ACHN (cell line): Measurements from ENCODE around the gene TCTN2.

ENCODE experiments used
- DNase-seq: peaks from one replicate; pipeline ENCODE4 v3.0.0-alpha.2; 2015
- in situ Hi-C: cut with HindIII; loops from 2 replicates; pipeline ENCODE4 v1.10.0; 2017; ENCODE audit warnings: low sequenced_read_pairs, low pct_ligation_motif_present, low pct_unique_long_range_greater_than_20kb

The TCTN2 gene

DNA sequence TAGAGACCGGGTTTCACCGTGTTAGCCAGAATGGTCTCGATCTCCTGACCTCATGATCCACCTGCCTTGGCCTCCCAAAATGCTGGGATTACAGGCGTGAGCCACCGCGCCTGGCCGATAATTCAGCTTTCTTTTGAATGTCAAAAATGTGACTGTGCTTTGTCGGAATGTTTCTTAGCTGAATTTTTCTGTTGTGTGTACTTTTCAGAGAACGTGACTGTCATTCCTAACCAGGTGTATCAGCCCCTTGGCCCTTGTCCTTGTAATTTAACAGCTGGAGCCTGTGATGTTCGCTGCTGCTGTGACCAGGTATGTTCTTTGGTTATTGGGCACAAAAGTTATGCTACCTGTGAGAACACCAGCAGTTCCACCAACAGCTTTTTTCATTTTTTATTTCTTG, 8.1 kb downstream of the TCTN2 start:
- in situ Hi-C loops, result no loop called here
- DNase-seq, result no peak

DNA sequence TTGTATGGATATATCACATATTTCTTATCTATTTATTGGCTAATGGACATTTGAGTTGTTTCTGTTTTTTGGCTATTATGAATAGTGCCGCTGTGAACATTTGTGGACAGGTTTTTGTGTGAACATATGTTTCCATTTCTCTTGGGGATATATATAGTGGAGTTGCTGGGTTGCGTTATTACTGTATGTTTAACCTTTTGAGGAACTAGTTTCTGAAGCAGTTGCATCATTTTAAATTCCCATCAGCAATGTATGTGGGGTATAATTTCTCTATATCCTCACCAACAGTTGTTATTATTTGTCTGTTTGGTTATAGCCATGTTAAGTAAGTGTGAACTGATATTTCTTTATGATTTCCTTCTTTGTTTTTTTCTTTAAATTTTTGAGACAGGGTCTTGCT, 10.7 kb downstream of the TCTN2 start:
- no peak for DNase-seq
- in situ Hi-C loops, result no loop called here

DNA sequence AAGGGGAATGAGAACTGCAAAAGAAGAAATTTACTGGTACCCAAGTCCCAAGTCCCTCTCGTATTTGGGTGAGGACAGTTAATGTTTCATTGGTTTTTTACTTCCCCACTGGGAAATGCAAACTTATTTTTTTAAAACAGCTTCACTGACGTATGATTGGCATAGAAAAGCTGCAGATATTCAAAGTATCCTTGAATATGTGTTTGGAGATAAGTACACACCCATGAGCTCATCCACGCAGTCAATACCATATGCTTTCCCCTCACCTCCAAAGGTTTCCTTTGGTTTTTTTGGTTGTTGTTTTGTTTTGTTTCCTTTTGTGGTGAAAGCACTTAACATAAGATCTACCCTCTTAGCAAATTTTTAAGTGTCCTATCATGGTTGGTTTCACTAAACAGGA, 13.1 kb downstream of the TCTN2 start:
- DNase-seq, result no peak

DNA sequence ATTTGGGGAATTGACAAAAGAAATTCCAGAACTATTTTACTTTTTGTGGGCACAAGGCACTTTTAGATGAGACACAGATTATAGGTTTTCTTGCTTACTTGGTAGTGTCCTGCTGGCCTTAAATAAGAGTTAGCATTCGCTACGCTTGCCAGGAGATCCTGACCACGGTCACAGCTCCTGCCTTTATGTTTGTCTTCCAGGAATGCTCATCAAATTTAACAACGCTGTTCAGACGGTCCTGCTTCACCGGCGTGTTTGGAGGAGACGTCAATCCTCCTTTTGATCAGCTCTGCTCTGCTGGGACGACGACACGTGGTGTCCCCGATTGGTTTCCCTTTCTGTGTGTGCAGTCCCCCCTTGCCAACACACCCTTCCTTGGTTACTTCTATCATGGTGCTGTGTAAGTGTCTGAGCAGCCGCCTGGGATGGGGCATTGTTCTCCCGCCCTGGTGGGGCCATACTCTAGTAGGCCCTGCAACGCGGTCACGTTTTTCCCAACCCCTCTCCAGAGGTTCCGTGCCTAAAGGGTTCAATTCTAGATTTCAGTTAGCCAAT, 15.8 kb downstream of the TCTN2 start:
- in situ Hi-C loops, result no loop called here
- no peak for DNase-seq

More for the DNA sequence above, 13.1 kb downstream of the TCTN2 start:
- in situ Hi-C loops, result no loop called here

DNA sequence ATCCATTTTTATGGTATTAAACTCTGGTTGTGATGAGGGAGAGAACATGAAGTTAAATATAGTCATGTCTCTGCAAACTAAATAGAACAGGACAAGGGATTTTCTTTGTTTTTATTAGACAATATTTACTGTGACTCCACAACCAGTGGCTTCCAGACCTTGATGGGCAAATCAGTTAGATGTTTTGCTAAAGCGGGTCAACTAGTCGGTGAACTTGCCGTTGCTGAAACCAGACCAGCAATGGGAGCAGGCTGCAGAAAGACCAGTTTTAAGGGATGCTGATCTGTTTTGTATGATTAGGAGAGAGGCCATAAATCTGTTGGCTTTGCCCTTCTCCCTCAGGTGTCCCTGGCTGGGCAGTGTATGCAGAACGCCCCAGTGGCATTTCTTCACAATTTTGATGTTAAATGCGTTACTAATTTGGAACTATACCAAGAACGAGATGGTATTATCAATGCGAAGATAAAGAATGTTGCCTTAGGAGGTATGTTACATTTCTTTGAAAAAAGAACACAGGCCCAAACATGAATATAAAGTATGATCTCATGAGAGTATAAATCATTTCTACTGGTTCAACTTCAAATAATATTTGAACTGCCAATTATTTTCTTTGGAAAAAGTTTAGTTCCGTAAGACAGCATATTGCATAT, 19.4 kb downstream of the TCTN2 start:
- DNase-seq, result no peak
- in situ Hi-C loops, result no loop called here

DNA sequence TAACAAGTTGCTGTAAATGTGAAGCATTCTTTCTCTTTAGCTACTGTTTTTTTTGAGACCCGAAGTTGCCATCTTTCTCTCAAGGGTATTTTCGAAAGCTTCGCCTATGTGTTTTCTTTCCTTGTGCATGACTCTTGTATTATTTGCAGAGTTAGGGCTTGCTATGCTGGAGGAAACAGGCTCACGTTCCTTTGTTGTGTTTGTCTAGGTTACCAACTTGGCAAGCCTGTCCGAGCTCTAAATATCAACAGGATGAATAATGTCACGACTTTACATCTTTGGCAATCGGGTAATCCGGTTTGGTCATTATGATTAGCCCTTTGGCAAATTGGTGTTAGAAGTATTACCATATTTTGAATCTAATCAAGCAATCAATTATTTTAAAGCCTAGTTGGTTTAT, 25.3 kb downstream of the TCTN2 start:
- in situ Hi-C loops, result no loop called here

DNA sequence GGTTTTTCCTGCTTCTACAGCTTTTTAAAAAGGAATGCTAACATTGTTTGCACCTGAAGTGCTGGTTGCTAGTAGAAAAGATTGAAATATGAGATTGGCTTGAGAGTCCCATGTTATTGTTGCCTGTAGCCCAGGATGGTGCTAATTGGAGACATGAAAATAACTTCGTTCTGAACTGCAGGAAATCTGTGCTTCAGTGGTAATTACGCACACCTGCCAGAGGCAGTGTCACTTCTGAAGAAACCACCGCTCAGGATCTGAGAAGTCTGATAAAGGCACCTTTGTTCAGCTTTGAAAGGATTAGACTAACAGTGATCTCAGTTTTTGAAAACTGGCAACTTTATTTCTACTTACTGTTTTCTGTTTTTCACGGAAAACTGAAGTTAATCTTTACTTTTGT, 25.7 kb downstream of the TCTN2 start:
- DNase-seq, result no peak
- in situ Hi-C loops, result no loop called here

More for the DNA sequence above, 25.3 kb downstream of the TCTN2 start:
- DNase-seq, result no peak

DNA sequence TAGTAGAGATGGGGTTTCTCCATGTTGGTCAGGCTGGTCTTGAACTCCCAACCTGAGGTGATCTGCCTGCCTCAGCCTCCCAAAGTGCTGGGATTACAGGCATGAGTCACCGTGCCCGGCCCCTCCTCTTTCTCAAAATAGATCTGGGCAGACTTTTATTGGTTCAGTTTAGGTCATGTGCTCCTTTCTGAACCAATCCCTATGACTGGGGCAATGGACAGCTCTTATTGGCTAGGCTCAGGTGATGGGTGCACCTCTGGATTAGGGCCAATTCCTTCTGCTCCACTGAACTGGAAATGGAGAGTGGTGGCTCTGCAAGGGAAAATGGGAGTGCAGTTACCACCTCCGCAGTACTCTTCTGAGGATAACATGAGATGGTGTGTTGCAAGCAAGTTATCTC, 35.0 kb downstream of the TCTN2 start:
- DNase-seq, result peak; percentile 38
- in situ Hi-C loops, result no loop called here

DNA sequence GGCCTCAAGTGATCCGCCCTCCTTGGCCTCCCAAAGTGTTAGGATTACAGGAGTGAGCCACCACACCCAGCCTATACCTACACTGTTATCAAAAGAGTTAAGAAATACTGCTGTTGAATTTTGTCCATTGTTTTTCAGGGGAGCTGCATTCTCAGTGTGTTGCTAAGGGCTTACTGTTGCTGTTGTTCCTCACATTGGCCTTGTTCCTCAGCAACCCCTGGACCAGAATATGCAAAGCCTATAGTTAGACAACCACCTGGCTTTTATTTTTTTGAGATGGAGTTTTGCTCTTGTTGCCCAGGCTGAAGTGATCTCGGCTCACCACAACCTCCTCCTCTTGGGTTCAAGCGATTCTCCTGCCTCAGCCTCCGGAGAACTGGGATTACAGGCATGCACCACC, 36.6 kb downstream of the TCTN2 start:
- DNase-seq, result no peak
- in situ Hi-C loops, result no loop called here

DNA sequence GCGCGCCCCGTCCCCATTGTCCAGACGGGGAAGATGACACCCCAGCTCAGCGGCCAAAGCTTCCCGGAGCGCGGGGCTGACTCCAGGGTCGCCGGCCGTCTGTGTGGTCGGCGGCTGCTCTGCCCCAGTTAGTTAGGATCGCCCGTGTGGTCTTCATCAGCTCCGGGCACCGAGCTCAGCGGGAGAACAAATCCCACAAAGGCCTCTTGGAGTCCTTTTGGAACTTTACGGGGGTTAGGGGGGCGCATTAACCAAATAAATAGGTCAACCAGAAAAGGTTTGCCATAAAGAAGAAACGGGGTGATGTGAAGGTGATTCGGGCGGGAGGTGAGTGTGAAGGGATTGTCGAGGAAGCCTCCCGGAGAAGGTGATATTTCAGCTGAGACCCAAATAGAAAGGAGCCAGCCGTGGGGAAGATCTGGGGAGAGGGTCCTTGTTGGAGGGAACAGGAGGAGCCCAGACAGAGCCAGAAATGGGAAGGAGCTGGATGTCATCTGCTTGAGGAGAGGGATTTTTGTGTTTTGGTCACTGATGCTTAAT, 41.9 kb downstream of the TCTN2 start:
- no peak for DNase-seq
- in situ Hi-C loops, result no loop called here

DNA sequence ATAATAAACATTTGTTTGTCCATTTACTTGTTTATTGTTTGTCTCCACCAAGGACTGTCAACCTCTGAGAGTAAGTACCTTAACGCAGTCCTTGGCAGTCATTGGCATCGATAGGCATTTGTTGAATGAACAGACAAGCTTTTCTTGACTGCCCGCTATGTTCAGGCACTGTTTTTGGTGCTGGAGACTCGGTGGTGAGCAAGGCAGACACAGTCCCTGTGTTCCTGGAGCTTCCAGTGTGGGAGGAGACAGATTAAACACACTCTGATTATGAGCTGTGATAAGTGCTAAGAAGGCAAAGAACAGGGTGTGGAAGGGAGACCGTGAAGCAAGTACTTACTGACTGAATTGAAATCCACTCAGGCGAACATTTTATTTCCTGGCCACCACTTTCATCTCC, 42.5 kb downstream of the TCTN2 start:
- DNase-seq, result no peak
- in situ Hi-C loops, result no loop called here

DNA sequence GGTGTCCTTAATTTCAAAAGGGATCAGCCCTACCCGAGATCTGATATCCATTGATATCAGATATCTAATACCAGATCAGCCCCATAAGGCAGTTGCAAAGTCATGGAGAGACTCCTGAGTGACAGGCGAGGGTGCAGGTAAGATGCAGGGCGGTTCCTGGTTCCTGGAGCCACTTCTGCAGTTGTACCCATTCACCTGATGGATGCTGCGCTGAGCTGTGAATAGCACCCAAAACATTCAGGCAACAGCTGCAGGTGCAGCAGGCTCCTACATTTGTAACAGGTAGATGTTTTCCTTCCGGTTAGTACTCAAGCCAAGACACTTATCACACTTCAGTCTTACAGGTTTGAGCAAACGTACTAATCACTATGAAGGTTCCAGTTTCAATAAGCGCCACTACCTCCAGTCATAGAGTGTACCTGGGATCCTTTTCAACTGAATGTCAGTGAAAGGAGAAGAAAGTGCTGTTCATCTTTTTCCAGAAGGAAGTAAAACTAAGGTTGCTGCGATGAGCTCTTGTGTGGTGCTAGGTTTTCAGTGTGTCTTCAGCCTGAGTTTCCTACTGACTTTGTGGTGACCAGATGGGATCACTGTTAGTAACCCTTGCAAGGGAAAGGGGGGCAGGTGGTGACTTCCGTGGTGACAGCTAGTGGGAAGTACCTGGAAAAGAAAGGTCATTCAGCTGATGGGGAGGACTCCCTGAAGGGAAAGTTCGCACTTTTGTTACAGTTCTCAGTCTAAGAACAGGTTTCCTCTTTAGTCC, 43.1 kb downstream of the TCTN2 start:
- DNase-seq, result no peak
- in situ Hi-C loops, result no loop called here

DNA sequence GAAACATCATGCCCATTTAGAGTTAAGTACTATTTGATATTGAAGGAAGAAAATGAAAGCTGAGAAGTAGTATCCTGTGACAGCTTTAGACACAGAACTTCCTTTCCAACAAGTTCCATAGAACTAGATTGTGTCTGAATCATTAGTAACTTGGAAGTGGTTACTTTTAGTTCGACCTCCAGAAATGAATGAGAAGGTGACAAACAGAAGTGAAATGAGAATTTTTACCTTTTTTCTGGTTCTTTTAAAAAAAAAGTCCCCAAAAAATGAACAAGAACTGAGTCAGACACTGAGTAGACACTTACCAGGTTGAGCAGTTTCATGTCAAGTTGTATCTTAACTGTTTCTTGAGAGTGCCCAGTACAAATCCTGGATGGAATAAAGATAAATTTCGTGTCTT, 44.3 kb downstream of the TCTN2 start:
- in situ Hi-C loops, result no loop called here
- DNase-seq, result no peak

DNA sequence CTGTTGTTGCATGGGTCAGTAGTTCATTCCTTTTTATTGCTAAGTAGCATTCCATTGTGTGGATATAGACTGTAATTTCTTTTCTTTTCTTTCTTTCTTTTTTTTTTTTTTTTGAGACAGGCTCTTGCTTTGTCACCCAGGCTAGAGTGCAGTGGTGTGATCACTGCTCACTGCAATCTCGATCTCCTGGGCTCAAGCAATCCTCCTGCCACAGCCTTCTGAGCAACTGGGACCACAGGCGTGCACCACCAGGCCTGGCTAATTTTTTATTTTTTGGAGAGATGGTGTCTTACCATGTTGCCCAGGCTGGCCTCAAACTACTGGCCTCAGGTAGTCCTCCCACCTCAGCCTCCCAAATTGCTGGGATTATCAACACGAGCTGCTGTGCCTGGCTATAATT, 46.4 kb downstream of the TCTN2 start:
- no peak for DNase-seq
- in situ Hi-C loops, result no loop called here

DNA sequence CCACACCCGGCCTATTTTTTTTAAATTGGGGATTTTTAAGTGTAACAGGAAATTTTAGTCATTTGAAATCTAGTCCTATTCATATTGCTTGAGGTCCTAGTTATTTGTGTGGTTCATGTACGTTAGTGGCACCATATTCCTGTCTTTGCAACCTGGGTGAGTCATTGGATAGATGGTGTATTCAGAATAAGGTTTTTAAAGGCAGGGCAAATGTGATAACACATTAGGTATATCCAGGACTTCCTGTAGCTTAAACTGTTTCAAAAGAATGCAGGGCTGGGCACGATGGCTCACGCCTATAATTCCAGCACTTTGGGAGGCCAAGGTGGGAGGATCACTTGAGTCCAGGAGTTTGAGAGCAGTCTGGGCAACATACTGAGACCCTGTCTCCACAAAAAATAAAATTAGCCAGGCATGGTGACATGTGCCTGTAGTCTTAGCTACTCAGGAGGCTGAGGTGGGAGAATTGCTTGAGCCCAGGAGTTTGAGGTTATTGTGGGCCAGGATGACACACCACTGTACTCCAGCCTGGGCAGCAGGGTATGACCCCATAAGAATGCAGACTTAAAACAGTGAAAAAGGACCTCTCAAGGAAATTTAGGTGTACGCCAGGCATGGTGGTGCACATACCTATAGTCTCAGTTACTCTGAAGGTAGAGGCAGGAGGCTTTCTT, 49.4 kb downstream of the TCTN2 start:
- in situ Hi-C loops, result no loop called here

DNA sequence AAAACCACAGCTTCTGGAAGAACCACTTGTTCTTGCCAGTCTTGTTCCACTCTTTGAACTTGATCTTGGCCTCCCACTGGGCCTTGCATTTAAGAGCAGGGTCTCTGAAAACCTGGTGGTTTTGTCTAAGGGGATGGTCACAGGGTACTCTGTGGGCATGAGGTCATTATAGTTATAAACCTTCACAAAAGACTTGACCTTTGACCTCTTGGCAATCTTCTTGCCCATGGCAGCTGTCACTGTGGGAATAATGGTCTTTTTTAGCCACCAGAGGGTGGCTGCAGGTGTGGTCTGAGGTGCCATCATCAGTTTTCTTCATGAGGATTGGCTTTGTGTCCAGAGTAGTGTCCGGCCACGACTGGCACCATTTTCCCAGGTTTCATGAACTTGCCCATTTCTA, 50.3 kb downstream of the TCTN2 start:
- in situ Hi-C loops, result no loop called here
- no peak for DNase-seq

More for the DNA sequence above, 49.4 kb downstream of the TCTN2 start:
- no peak for DNase-seq

DNA sequence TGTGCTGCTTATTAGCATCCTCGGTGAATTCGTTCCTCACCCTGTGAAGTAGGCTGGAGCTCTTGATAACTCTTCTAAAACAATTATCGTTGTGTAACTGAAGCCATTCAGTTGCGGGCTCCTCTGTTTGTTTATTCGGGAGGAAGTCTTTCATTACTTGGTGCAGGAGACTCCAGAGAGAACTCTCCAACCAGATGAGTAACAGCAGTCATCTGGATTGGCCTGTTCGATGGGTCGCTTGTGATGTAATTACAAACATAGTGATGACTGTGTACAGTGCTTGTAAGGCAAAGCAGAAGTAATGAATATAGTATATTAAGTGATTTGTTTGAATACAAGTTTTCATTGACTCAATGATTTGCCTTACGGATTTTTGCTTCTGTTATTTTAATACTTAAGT, 52.1 kb downstream of the TCTN2 start:
- in situ Hi-C loops, result no loop called here

DNA sequence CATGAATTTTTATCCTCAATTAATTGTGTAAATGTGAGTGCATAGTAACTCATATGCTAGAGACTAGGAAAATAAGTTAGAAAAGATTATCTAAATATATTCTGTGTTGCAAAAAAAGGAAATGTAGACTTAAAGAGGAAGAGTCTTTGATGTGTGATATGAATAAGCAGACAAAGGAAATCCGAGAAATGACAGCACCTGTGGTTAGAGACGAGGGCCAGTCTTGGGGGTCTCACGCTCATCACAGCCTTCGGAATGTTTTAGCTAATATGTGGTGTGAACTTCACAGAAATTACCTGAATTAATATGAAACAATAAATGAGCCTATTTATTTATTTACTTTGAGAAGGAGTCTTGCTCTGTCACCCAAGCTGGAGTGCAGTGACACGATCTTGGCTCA, 52.9 kb downstream of the TCTN2 start:
- in situ Hi-C loops, result no loop called here
- no peak for DNase-seq

More for the DNA sequence above, 52.1 kb downstream of the TCTN2 start:
- DNase-seq, result no peak

DNA sequence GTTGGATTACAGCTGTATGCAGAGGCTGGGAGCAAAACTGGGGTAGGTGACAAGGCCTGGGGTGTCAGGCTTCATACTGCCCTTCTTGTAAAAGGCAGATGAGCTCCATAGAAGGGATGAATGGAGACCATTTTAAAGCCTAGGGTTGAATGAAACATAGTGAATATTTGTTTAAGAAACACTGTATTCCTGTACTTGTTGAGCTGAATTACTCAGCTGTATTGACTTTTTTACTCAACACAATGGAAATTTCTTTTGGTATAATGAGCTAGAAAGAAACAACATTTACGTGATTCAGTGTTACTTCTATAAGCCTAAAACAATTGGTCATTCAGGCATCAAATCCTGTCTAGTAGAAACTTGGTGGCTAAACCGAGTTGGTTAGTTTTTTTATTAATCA, 55.3 kb downstream of the TCTN2 start:
- in situ Hi-C loops, result no loop called here
- DNase-seq, result no peak
